Endodermal cell (in vitro differentiated cells): ENCODE results near the gene C16orf46. TPM values are rescaled to one million over a fixed set of nuclear protein-coding genes. Genes with fewer than 3 reads are reported as not detected.

ENCODE experiments used
- DNase-seq: peaks from one replicate; pipeline ENCODE4 v3.0.0-alpha.2; 2017
- H3K27ac ChIP-seq: 2 replicates; pipeline ENCODE4 v1.5.1; 2013; ENCODE audit warnings: mild to moderate bottlenecking, low read depth, low read length, moderate library complexity
- H3K27me3 ChIP-seq: 2 replicates; pipeline ENCODE4 v1.6.1; 2013; ENCODE audit warnings: mild to moderate bottlenecking, low read length, moderate library complexity; ENCODE audit not compliant: insufficient read depth, control insufficient read depth, poor library complexity, severe bottlenecking
- H3K36me3 ChIP-seq: 2 replicates; pipeline ENCODE4 v1.7.0; 2013; ENCODE audit warnings: mild to moderate bottlenecking, low read length, moderate library complexity; ENCODE audit not compliant: control insufficient read depth, insufficient read depth
- H3K4me1 ChIP-seq: one replicate; pipeline ENCODE4 v1.7.0; 2013; ENCODE audit warnings: low read length; ENCODE audit not compliant: control insufficient read depth, insufficient read depth
- H3K4me3 ChIP-seq: 2 replicates; pipeline ENCODE4 v1.5.1; 2013; ENCODE audit warnings: mild to moderate bottlenecking, low read length, moderate library complexity
- H3K9ac ChIP-seq: 2 replicates; pipeline ENCODE4 v1.6.1; 2013; ENCODE audit warnings: mild to moderate bottlenecking, low read length, moderate library complexity; ENCODE audit not compliant: poor library complexity, severe bottlenecking; ENCODE audit errors: extremely low read depth
- H3K9me3 ChIP-seq: 2 replicates; pipeline ENCODE4 v1.6.1; 2013; ENCODE audit warnings: mild to moderate bottlenecking, low read length, moderate library complexity; ENCODE audit not compliant: control insufficient read depth
- H3K27ac Mint-ChIP-seq: 2 replicates; pipeline ENCODE4 v1.8.0; 2020; ENCODE audit warnings: mixed read lengths
- H3K27me3 Mint-ChIP-seq: 2 replicates; pipeline ENCODE4 v1.8.0; 2021; ENCODE audit warnings: mild to moderate bottlenecking, mixed read lengths; ENCODE audit not compliant: insufficient read depth
- H3K36me3 Mint-ChIP-seq: 2 replicates; pipeline ENCODE4 v1.8.0; 2020; ENCODE audit warnings: low read depth, mixed read lengths
- H3K4me1 Mint-ChIP-seq: 2 replicates; pipeline ENCODE4 v1.8.0; 2020; ENCODE audit warnings: mixed read lengths
- H3K4me3 Mint-ChIP-seq: 2 replicates; pipeline ENCODE4 v1.8.0; 2020; ENCODE audit warnings: mild to moderate bottlenecking, moderate library complexity, mixed read lengths
- H3K9me3 Mint-ChIP-seq: 2 replicates; pipeline ENCODE4 v1.8.0; 2020; ENCODE audit warnings: mild to moderate bottlenecking, mixed read lengths
- WGBS, 2 experiments: methylation state at CpG; one replicate each; pipeline versions ENCODE4 v1.1.5 to v1.1.7; 2013; ENCODE audit warnings: missing lambda C conversion rate in 2 of 2, mixed read lengths in 1 of 2; ENCODE audit not compliant: insufficient coverage in 1 of 2, insufficient read length in 1 of 2; 5-methylcytosine and 5-hydroxymethylcytosine counted together
- total RNA-seq, 2 donors: library from RNA; stranded (reverse); fragmentation: NEBNext Ultra II Directional in 1 of 2; extraction: Animal tissue kit (Norgen Biotek cat#: 25700) in 1 of 2; gene quantifications; 2 replicates in 1 of 2; 3 replicates in 1 of 2; pipeline ENCODE4 v1.2.1, GENCODE V29; 2021
- TF ChIP-seq, protein P1 (sequence below): fragments of 200-600 bp; sonication (generic); conservative IDR thresholded peaks from 2 replicates; pipeline ENCODE4 v1.5.0; 2021; ENCODE audit warnings: antibody characterized with exemption, mild to moderate bottlenecking

The C16orf46 gene
- total RNA-seq, 2 donors from 2014 or later: 2.9 to 3.9 TPM

DNA sequence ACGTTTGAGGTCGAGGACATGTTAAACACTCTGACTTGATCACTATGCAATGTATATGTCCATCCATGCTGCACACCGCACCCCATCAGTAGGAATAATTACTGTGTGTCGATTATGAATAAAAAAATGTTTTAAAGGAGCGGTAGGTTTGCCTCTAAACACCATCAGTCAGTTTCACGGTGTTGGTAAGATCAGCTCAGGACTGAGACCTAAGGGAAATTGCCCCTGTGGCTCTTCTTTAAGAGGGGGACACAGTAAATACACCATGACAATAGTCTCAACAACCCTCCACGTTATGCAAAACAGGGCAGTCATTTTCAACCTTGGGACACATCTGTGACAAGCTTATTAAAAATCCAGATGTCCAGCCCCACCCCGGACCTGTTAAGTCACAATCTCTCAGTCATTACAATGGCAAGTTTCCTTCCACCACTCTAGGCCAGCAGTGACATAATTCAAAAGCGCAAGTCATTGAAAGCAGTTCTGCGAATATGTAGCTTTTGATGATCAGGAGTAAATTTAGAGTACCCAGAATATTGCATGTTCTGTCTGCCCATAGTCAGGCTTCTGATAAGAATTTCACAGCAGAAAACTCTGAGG, 40.2 kb downstream of the C16orf46 start:
- Mint-ChIP-seq H3K36me3 (peaks cover 35% of the 10 kb centered on the region), H3K4me1 (peaks cover 28% of the 10 kb centered on the region), H3K4me3 (peak overlapping the region; percentile 79), H3K27ac (peak overlapping the region; percentile 84), H3K9me3 (peaks cover 13% of the 10 kb centered on the region), H3K27me3 (no peaks in the 10 kb centered on the region)
- H3K9me3 ChIP-seq: peaks cover 14% of the 10 kb centered on the region
- H3K4me1 ChIP-seq: peaks cover 4% of the 10 kb centered on the region
- no peak overlapping the region for H3K27ac ChIP-seq
- H3K4me3 ChIP-seq: peak overlapping the region; percentile 95
- 39 to 42% methylated on average over 10 of the region's 10 CpGs for WGBS, 2 experiments
- H3K27me3 ChIP-seq: no peaks in the 10 kb centered on the region
- peak overlapping the region; percentile 81 for H3K9ac ChIP-seq
- TF ChIP-seq, protein P1, sequence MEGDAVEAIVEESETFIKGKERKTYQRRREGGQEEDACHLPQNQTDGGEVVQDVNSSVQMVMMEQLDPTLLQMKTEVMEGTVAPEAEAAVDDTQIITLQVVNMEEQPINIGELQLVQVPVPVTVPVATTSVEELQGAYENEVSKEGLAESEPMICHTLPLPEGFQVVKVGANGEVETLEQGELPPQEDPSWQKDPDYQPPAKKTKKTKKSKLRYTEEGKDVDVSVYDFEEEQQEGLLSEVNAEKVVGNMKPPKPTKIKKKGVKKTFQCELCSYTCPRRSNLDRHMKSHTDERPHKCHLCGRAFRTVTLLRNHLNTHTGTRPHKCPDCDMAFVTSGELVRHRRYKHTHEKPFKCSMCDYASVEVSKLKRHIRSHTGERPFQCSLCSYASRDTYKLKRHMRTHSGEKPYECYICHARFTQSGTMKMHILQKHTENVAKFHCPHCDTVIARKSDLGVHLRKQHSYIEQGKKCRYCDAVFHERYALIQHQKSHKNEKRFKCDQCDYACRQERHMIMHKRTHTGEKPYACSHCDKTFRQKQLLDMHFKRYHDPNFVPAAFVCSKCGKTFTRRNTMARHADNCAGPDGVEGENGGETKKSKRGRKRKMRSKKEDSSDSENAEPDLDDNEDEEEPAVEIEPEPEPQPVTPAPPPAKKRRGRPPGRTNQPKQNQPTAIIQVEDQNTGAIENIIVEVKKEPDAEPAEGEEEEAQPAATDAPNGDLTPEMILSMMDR: no peak
- DNase-seq: no peak
- peaks cover 28% of the 10 kb centered on the region for H3K36me3 ChIP-seq

DNA sequence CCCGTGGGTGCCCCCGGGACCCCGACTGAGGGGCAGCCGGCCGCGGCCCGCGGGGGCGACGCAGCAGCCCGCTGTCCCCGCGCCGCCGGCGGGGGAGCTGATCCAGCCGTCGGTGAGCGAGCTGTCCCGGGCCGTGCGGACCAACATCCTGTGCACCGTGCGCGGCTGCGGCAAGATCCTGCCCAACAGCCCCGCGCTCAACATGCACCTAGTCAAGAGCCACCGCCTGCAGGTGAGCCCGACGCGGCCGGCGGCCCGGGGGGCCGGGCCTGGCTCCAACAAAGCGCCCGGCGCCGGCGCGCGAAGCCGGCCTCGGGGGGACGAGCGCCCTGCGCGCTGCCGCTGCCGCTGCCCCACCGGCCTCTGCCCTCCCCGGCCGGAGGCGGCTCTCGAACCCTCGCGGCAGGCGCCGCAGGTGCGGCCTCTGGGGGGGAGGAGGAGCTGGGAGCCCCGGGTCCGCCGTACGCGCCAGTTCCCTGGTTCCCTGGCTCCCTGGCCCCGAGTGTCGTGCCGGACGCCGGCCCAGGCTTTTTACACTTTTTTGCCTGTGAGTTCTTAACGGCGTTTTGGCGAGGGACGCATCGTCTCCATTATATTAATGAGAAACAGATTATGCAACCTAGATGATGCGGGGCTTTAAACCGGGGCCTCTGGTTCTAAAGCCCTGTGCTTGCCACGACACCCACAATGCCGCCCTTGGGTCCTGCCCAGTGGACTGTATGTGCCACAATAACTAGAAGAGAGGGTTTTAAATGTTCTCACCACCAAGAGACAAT, 40.9 kb downstream of the C16orf46 start:
- peaks cover 21% of the 10 kb centered on the region for H3K36me3 ChIP-seq
- peak overlapping the region; percentile 81 for H3K9ac ChIP-seq
- DNase-seq: peak; percentile 78
- H3K4me3 ChIP-seq: peak overlapping the region; percentile 95
- Mint-ChIP-seq H3K36me3 (peaks cover 30% of the 10 kb centered on the region), H3K27ac (peak overlapping the region; percentile 84), H3K9me3 (peaks cover 13% of the 10 kb centered on the region), H3K4me3 (peak overlapping the region; percentile 79), H3K27me3 (no peaks in the 10 kb centered on the region), H3K4me1 (peaks cover 28% of the 10 kb centered on the region)
- H3K27ac ChIP-seq: no peak overlapping the region
- 0 to 1% methylated on average over 22 to 80 of the region's 80 CpGs for WGBS, 2 experiments
- H3K4me1 ChIP-seq: peaks cover 4% of the 10 kb centered on the region
- peaks cover 14% of the 10 kb centered on the region for H3K9me3 ChIP-seq
- TF ChIP-seq, protein P1: no peak
- no peaks in the 10 kb centered on the region for H3K27me3 ChIP-seq

DNA sequence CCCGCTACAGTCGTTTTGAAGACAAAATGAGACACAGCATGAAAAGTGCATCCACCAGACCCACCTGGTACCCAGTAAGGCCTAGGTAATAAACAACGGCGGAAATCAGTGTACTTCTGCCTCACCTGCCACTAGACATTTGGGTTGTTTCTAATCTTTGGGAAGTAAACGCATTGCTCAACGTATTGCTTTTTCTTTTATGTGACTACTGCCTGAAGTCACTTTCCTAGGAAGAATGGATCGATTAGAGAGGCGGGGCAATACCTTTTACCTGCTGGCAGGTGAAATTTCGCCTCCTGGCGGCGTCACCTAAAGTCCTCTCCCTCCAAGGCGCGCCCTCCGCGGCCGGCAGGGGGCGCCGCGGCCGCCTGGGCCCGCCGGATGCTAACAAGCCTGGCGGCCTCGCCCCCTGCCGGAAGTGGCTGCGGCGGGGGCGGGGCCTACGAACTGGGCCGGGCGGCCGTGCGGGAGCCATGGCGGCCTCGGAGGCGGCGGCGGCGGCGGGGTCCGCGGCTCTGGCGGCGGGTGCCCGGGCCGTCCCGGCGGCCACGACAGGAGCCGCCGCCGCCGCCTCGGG, 41.6 kb downstream of the C16orf46 start, which contains the start of gene ATMIN:
Gene ATMIN, plus strand, starts transcription at position 445 of the 577 bp plus-strand sequence. Its CDS starts 29 bp downstream, at position 474.
- Mint-ChIP-seq H3K27ac (peak within 1 kb of the TSS; percentile 84), H3K9me3 (peaks cover 13% of the 10 kb centered on the region), H3K36me3 (peaks cover 26% of the 10 kb centered on the region), H3K27me3 (no peaks in the 10 kb centered on the region), H3K4me1 (peaks cover 22% of the 10 kb centered on the region), H3K4me3 (peak within 1 kb of the TSS; percentile 79)
- peaks cover 19% of the 10 kb centered on the region for H3K36me3 ChIP-seq
- peaks cover 14% of the 10 kb centered on the region for H3K9me3 ChIP-seq
- peak; percentile 97 for DNase-seq
- peaks cover 4% of the 10 kb centered on the region for H3K4me1 ChIP-seq
- peak within 1 kb of the TSS; percentile 95 for H3K4me3 ChIP-seq
- TF ChIP-seq, protein P1: peak; percentile 100
- no peak within 1 kb of the TSS for H3K27ac ChIP-seq
- WGBS, 2 experiments: 7 to 65% methylated on average over 6 to 54 of the region's 54 CpGs
- no peaks in the 10 kb centered on the region for H3K27me3 ChIP-seq
- peak within 1 kb of the TSS; percentile 81 for H3K9ac ChIP-seq
